Prostate gland (tissue), 2 donors: Measurements from ENCODE around the gene HRG. TPM values are rescaled to one million over a fixed set of nuclear protein-coding genes. Genes with fewer than 3 reads are reported as not detected.

Source experiments
- DNase-seq: peaks from one replicate; pipeline ENCODE4 v3.0.0-alpha.2; 2019; ENCODE audit warnings: low spot score
- H3K27ac ChIP-seq, 2 donors: fragments of 200-600 bp; sonication (generic); 2 replicates each; pipeline ENCODE4 v1.5.1; 2017 to 2019
- H3K27me3 ChIP-seq: fragments of 200-600 bp; sonication (generic); replicated peaks from 2 replicates; pipeline ENCODE4 v1.5.1; 2019; ENCODE audit not compliant: insufficient read depth
- H3K36me3 ChIP-seq, 2 donors: fragments of 200-600 bp; sonication (generic); 1 replicate in 1 of 2; 2 replicates in 1 of 2; pipeline versions ENCODE4 v1.5.1 to v1.8.1; 2017 to 2019
- H3K4me1 ChIP-seq: fragments of 200-600 bp; sonication (generic); replicated peaks from 2 replicates; pipeline ENCODE4 v1.5.1; 2019
- H3K4me3 ChIP-seq, 2 donors: fragments of 200-600 bp; sonication (generic); 2 replicates each; pipeline ENCODE4 v1.5.1; 2017 to 2019
- H3K9me3 ChIP-seq: fragments of 200-600 bp; sonication (generic); 2 replicates; pipeline ENCODE4 v1.5.1; 2017
- CTCF ChIP-seq, 4 experiments: fragments of 200-600 bp in 2 of 4; fragments of 450-650 bp in 2 of 4; sonication (generic) in 2 of 4; IDR thresholded peaks; 1 replicate in 3 of 4; 2 replicates in 1 of 4; pipeline ENCODE4 v1.5.1; 2016 to 2019; ENCODE audit warnings: antibody characterized with exemption in 4 of 4, mild to moderate bottlenecking in 2 of 4, moderate library complexity in 2 of 4
- POLR2A ChIP-seq: fragments of 450-650 bp; IDR thresholded peaks from one replicate; pipeline ENCODE4 v1.6.1; 2016; ENCODE audit warnings: antibody characterized with exemption, mild to moderate bottlenecking
- POLR2AphosphoS5 ChIP-seq: sonication (generic); formaldehyde crosslinking; IDR thresholded peaks from one replicate; pipeline ENCODE4 v1.6.1; 2017; ENCODE audit warnings: antibody characterized with exemption
- WGBS: methylation state at CpG from one replicate; pipeline ENCODE4 v1.1.5; 2018; 5-methylcytosine and 5-hydroxymethylcytosine counted together
- intact Hi-C: fragments of 100-400 bp; cut with DNase I; formaldehyde crosslinking; loops from one replicate; pipeline ENCODE4 v1.14.2; 2022
- total RNA-seq, 2 donors: library from RNA; depleted of rRNA; stranded (reverse); fragments of >200 nt; gene quantifications; one replicate each; pipeline ENCODE4 v1.1.0, GENCODE V29; 2016

The HRG gene
- total RNA-seq, 2 donors from 2014 or later = not detected

DNA sequence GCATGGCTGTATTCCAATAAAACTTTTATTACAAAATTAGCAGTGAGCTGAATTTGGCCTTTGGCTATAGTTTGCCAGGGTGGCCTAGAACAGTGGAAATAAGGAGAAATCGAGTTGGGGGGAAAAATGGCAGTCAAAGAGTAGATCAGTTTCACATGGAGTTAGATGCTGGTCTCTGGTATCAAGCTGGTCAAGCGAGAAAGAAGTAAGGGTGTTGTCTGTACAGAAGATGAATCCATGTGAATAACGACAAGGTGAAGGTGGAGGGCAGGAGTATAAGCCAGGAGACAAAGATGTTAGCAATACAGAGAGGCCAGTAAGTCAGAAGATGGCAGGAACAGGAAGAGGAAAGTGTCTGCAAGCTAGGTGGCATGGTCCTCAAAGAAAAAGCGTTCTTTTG, 41.2 kb upstream of the HRG start:
- H3K36me3 ChIP-seq = no peaks in the 10 kb centered on the region
- H3K27ac ChIP-seq = no peak overlapping the region
- intact Hi-C loops = no loop called here
- DNase-seq = no peak
- TF ChIP-seq POLR2A = no peak
- no peak for TF ChIP-seq POLR2AphosphoS5
- no peak for TF ChIP-seq CTCF (IDR thresholded peaks at IDR 0.05)
- H3K4me1 ChIP-seq = no peaks in the 10 kb centered on the region
- 74% methylated on average over 4 of the region's 4 CpGs for WGBS
- no peaks in the 10 kb centered on the region for H3K27me3 ChIP-seq
- H3K4me3 ChIP-seq = no peak overlapping the region
- no peaks in the 10 kb centered on the region for H3K9me3 ChIP-seq

- no peaks in the 10 kb centered on the region for H3K27me3 ChIP-seq
- TF ChIP-seq POLR2AphosphoS5 (no peak), CTCF (IDR thresholded peaks at IDR 0.05) (no peak)
- no peaks in the 10 kb centered on the region for H3K4me1 ChIP-seq
- H3K27ac ChIP-seq = no peak overlapping the region
- intact Hi-C loops = no loop called here
- 83% methylated on average over 4 of the region's 4 CpGs for WGBS
- no peaks in the 10 kb centered on the region for H3K36me3 ChIP-seq
- no peaks in the 10 kb centered on the region for H3K9me3 ChIP-seq
- no peak overlapping the region for H3K4me3 ChIP-seq
- no peak for DNase-seq
Observed at GRCh38 chr3:186625600-186626042, 40.2 kb upstream of the HRG start.

- WGBS = 71% methylated on average over 7 of the region's 7 CpGs
- Histone ChIP-seq H3K27me3 (no peaks in the 10 kb centered on the region), H3K27ac (no peak overlapping the region), H3K4me3 (no peak overlapping the region), H3K36me3 (no peaks in the 10 kb centered on the region), H3K4me1 (no peaks in the 10 kb centered on the region), H3K9me3 (no peaks in the 10 kb centered on the region)
- intact Hi-C loops = no loop called here
- DNase-seq = no peak
- TF ChIP-seq POLR2AphosphoS5 (no peak), POLR2A (no peak), CTCF (IDR thresholded peaks at IDR 0.05) (no peak)
Observed at GRCh38 chr3:186626254-186626847, 39.5 kb upstream of the HRG start.

GRCh38 chr3:186627852-186628414, 37.9 kb upstream of the HRG start:
- Histone ChIP-seq H3K4me1 (no peaks in the 10 kb centered on the region), H3K27me3 (no peaks in the 10 kb centered on the region), H3K27ac (no peak overlapping the region), H3K9me3 (no peaks in the 10 kb centered on the region), H3K36me3 (no peaks in the 10 kb centered on the region), H3K4me3 (no peak overlapping the region)
- DNase-seq = no peak
- TF ChIP-seq POLR2AphosphoS5 = no peak
- no peak for TF ChIP-seq CTCF (IDR thresholded peaks at IDR 0.05)
- TF ChIP-seq POLR2A = no peak
- WGBS = 90% methylated on average over 7 of the region's 7 CpGs
- intact Hi-C loops = no loop called here

DNA sequence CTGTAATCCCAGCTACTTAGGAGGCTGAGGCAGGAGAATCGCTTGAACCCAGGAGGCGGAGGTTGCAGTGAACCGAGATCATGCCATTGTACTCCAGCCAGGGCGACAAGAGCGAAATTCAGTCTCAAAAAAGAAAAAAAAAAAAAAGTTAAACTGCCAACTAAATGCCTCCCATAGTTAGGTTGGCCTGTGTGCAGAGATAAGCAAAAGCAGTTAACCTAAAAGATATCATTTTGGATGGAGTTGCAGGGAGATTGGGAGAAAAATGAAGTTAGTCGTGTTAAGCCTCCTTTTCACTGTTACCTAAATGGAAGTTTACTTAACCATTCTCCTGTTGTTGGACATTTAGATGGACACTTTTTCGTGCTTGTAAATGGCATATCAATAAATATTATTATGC, 37.1 kb upstream of the HRG start:
- WGBS = 88% methylated on average over 7 of the region's 7 CpGs
- Histone ChIP-seq H3K9me3 (no peaks in the 10 kb centered on the region), H3K27ac (no peak overlapping the region), H3K4me3 (no peak overlapping the region), H3K4me1 (no peaks in the 10 kb centered on the region), H3K27me3 (no peaks in the 10 kb centered on the region), H3K36me3 (no peaks in the 10 kb centered on the region)
- intact Hi-C loops = no loop called here
- TF ChIP-seq POLR2AphosphoS5 (no peak), CTCF (IDR thresholded peaks at IDR 0.05) (no peak), POLR2A (no peak)
- DNase-seq = no peak
